Adrenal gland (tissue), 12 donors: ENCODE measurements around the gene PNPLA2. TPM values are rescaled to one million over a fixed set of nuclear protein-coding genes. Genes with fewer than 3 reads are reported as not detected.

Experiments
- DNase-seq, 7 donors: peaks; one replicate each; pipeline ENCODE4 v3.0.0-alpha.2; 2019 to 2020
- H3K27ac ChIP-seq, 5 donors: fragments of 200-600 bp; sonication (generic) in 4 of 5; 1 replicate in 3 of 5; 2 replicates in 2 of 5; pipeline versions ENCODE4 v1.5.1 to v1.8.0; 2016 to 2020; ENCODE audit warnings: mild to moderate bottlenecking in 1 of 5
- H3K27me3 ChIP-seq: fragments of 200-600 bp; 2 replicates; pipeline ENCODE4 v1.8.0; 2021
- H3K36me3 ChIP-seq, 2 donors: fragments of 200-600 bp; replicated peaks in 1 of 2; 1 replicate in 1 of 2; 2 replicates in 1 of 2; pipeline versions ENCODE4 v1.5.1 to v1.8.0; 2018 to 2022
- H3K4me1 ChIP-seq, 2 donors: fragments of 200-600 bp; replicated peaks in 1 of 2; 1 replicate in 1 of 2; 2 replicates in 1 of 2; pipeline versions ENCODE4 v1.5.1 to v1.8.0; 2018 to 2021
- H3K4me3 ChIP-seq, 4 donors: fragments of 200-600 bp; sonication (generic) in 3 of 4; one replicate each; pipeline ENCODE4 v1.5.1; 2016 to 2018
- H3K9me3 ChIP-seq, 3 donors: fragments of 200-600 bp; sonication (generic) in 1 of 3; replicated peaks in 1 of 3; 1 replicate in 2 of 3; 2 replicates in 1 of 3; pipeline versions ENCODE4 v1.5.1 to v1.8.0; 2016 to 2021
- CTCF ChIP-seq, 6 experiments: fragments of 450-650 bp in 4 of 6; fragments of 200-600 bp in 2 of 6; sonication (generic) in 1 of 6; IDR thresholded peaks; 1 replicate in 5 of 6; 2 replicates in 1 of 6; pipeline versions ENCODE4 v1.5.1 to v1.8.0; 2016 to 2021; ENCODE audit warnings: antibody characterized with exemption in 6 of 6, mild to moderate bottlenecking in 2 of 6, moderate library complexity in 1 of 6
- POLR2A ChIP-seq, 2 donors: fragments of 450-650 bp; IDR thresholded peaks; one replicate each; pipeline ENCODE4 v1.6.1; 2017; ENCODE audit warnings: antibody characterized with exemption in 2 of 2, mild to moderate bottlenecking in 2 of 2, moderate library complexity in 1 of 2
- WGBS, 4 donors: extraction: QIAGEN DNeasy Blood & Tissue Kit in 2 of 4; methylation state at CpG; one replicate each; pipeline versions ENCODE4 v1.1.5 to v1.1.7; 2013 to 2017; 5-methylcytosine and 5-hydroxymethylcytosine counted together
- intact Hi-C, 2 donors: fragments of 100-400 bp; cut with DNase I; formaldehyde crosslinking; loops; one replicate each; pipeline versions ENCODE4 v1.14.1 to v1.15.0; 2022 to 2023
- polyA plus RNA-seq, 3 donors: library from polyadenylated mRNA; stranded (reverse); fragments of 200-250 nt in 2 of 3; fragments of 350-450 nt in 1 of 3; fragmentation: Illumina TruSeq in 1 of 3; extraction: RNeasy Lipid Tissue Mini Kit (QIAGEN cat#74804) in 1 of 3; gene quantifications; one replicate each; pipeline ENCODE4 v1.2.3, GENCODE V29; 2013 to 2014
- total RNA-seq, 9 donors: library from RNA; depleted of rRNA in 4 of 9; stranded (reverse); fragments of >200 nt in 4 of 9; fragments of 120-200 nt in 1 of 9; fragmentation: NEBNext Ultra II Directional in 1 of 9; extraction: Animal tissue kit (Norgen Biotek cat#: 25700) in 1 of 9; gene quantifications; one replicate each; pipeline versions ENCODE4 v1.1.0 to v1.2.4, GENCODE V29; 2013 to 2023
- donor health status: healthy with polysubstance abuse.
- donor health status: Bipolar disorder and iron deficiency.
- donor health status: DM: yes; HTN: yes; CAD: no.
- donor health status: DM: no; HTN: no; CAD: no.
- donor health status: DM: no; HTN: no; CAD: no.
- donor health status: DM: yes; HTN: yes; CAD: no.

The PNPLA2 gene
- total and polyA plus RNA-seq, 12 donors: 24.1 to 403 (median 124) TPM

GRCh38 chr11:831118-831864, 12.6 kb downstream of the PNPLA2 start:
- H3K36me3 ChIP-seq: peaks cover 0 to 4% of the 10 kb centered on the region in 2 donors
- 55 to 81% (median 59%) methylated on average over 11 to 31 of the region's 31 CpGs for WGBS, 4 donors
- no peaks in the 10 kb centered on the region for H3K27me3 ChIP-seq
- no peaks in the 10 kb centered on the region for H3K9me3 ChIP-seq
- peaks cover 52 to 84% of the 10 kb centered on the region in 2 donors for H3K4me1 ChIP-seq
- TF ChIP-seq POLR2A (IDR thresholded peaks at IDR 0.05) (peak in 1 of 2 donors; percentile 71), CTCF (IDR thresholded peaks at IDR 0.05) (no peak)
- H3K27ac ChIP-seq: peak overlapping the region in 3 of 5 donors; percentile 87 to 90 (median 87)
- intact Hi-C loops: no loop called here
- DNase-seq: peak; percentile 80 to 90 (median 84)
- peak overlapping the region in 1 of 4 donors; percentile 54 for H3K4me3 ChIP-seq

- peaks cover 47 to 77% of the 10 kb centered on the region in 2 donors for H3K4me1 ChIP-seq
- TF ChIP-seq CTCF (IDR thresholded peaks at IDR 0.05) (no peak), POLR2A (IDR thresholded peaks at IDR 0.05) (no peak)
- H3K27me3 ChIP-seq: no peaks in the 10 kb centered on the region
- H3K9me3 ChIP-seq: no peaks in the 10 kb centered on the region
- H3K27ac ChIP-seq: peak overlapping the region in 4 of 5 donors; percentile 38 to 90 (median 87)
- intact Hi-C loops: no loop called here
- peak overlapping the region in 2 of 4 donors; percentile 10 to 91 for H3K4me3 ChIP-seq
- peaks cover 0 to 10% of the 10 kb centered on the region in 2 donors for H3K36me3 ChIP-seq
- DNase-seq: peak in 1 of 7 donors; percentile 57
- 48 to 80% (median 58%) methylated on average over 11 to 23 of the region's 23 CpGs for WGBS, 4 donors
Measured at GRCh38 chr11:831961-832528, 13.3 kb downstream of the PNPLA2 start.

- peak in 6 of 7 donors; percentile 42 to 65 (median 56) for DNase-seq
- 0 to 33% (median 2%) methylated on average over 2 to 67 of the region's 67 CpGs for WGBS, 4 donors
- intact Hi-C loops: no loop called here
- Histone ChIP-seq H3K36me3 (peaks cover 0 to 16% of the 10 kb centered on the region in 2 donors), H3K27ac (peak within 1 kb of the TSS in 4 of 5 donors; percentile 78 to 90 (median 87)), H3K4me3 (peak within 1 kb of the TSS in 3 of 4 donors; percentile 25 to 91 (median 69)), H3K4me1 (peaks cover 41 to 71% of the 10 kb centered on the region in 2 donors), H3K9me3 (no peaks in the 10 kb centered on the region), H3K27me3 (no peaks in the 10 kb centered on the region)
- TF ChIP-seq POLR2A (IDR thresholded peaks at IDR 0.05): peak in 1 of 2 donors; percentile 24
- peak in 2 of 6 experiments; percentile 13 to 19 for TF ChIP-seq CTCF (IDR thresholded peaks at IDR 0.05)
Measured at GRCh38 chr11:832529-833113, 13.9 kb downstream of the PNPLA2 start, which contains the start of gene CD151. CD151 (plus strand) TSS chr11:832952; CDS start chr11:836070, 3,118 bp downstream.
